H1 (cell line): ENCODE data around the gene CORO1C. TPM values are rescaled to one million over a fixed set of nuclear protein-coding genes. Genes with fewer than 3 reads are reported as not detected.

Experiments
- BACH1 ChIP-seq: IDR thresholded peaks from 2 replicates; pipeline ENCODE4 v1.6.1; 2012; ENCODE audit warnings: low read length, improper control_type of control experiment
- CBX5 ChIP-seq: fragments of 300-800, 300-1000 bp; sonication (generic); IDR thresholded peaks from 2 replicates; pipeline ENCODE4 v1.7.1; 2016; ENCODE audit warnings: antibody characterized with exemption, low read length, low read depth
- RXRA ChIP-seq: IDR thresholded peaks from 2 replicates; pipeline ENCODE4 v1.6.1; 2011; ENCODE audit warnings: low read depth, mild to moderate bottlenecking, low read length, moderate library complexity; ENCODE audit not compliant: insufficient read depth
- SIX5 ChIP-seq: IDR thresholded peaks from 2 replicates; pipeline ENCODE4 v1.6.1; 2011; ENCODE audit warnings: mild to moderate bottlenecking, low read depth, low read length
- SRF ChIP-seq: IDR thresholded peaks from 2 replicates; pipeline ENCODE4 v1.6.1; 2011; ENCODE audit warnings: mild to moderate bottlenecking, low read depth, low read length, moderate library complexity
- polyA plus RNA-seq, 7 experiments: library from polyadenylated mRNA; depleted of rRNA in 3 of 7; stranded (reverse) in 5 of 7; unstranded in 2 of 7; fragments of >200 nt in 5 of 7; fragments of 200-250 nt in 2 of 7; gene quantifications; 1 replicate in 5 of 7; 2 replicates in 1 of 7; 4 replicates in 1 of 7; pipeline versions ENCODE4 v1.2.1 to v1.2.3, GENCODE V29; 2011 to 2013; ENCODE audit warnings: missing spikeins in 2 of 7, mixed read lengths in 2 of 7
- total RNA-seq: library from RNA; stranded (reverse); fragmentation: NEBNext Ultra II Directional; extraction: Animal tissue kit (Norgen Biotek cat#: 25700); gene quantifications from 2 replicates; pipeline ENCODE4 v1.2.1, GENCODE V29; 2021
- TF ChIP-seq, protein P1 (sequence below): fragments of 300-600 bp; sonication (generic); IDR thresholded peaks from 2 replicates; pipeline ENCODE4 v1.7.1; 2012; ENCODE audit warnings: low read length, moderate library complexity, mild to moderate bottlenecking, inconsistent platforms; ENCODE audit not compliant: insufficient replicate concordance

CORO1C gene
- total and polyA plus RNA-seq, 2 of the 8 experiments (the other 6 are each of a cell fraction or from before 2014, with no cell fraction given), result 72.7 to 120 TPM

DNA sequence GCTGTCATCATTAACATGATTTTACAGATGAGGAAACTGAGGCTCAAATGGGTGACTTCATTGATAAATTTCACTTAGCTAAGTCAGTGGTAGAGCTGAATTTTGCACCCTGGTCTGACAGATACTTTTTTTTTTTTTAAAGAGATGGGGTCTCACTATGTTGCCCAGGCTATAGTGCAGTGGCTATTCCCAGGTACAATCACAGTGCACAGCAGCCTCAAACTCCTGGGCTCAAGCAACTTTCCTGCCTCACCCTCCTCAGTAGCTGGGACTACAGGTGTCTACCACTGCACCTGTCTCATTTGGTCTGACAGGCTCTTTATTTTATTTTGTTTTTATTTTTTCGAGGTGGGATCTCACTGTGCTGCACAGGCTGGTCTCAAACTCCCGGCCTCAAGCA lies 24.2 kb upstream of the CORO1C start (continued):
- TF ChIP-seq, protein P1, sequence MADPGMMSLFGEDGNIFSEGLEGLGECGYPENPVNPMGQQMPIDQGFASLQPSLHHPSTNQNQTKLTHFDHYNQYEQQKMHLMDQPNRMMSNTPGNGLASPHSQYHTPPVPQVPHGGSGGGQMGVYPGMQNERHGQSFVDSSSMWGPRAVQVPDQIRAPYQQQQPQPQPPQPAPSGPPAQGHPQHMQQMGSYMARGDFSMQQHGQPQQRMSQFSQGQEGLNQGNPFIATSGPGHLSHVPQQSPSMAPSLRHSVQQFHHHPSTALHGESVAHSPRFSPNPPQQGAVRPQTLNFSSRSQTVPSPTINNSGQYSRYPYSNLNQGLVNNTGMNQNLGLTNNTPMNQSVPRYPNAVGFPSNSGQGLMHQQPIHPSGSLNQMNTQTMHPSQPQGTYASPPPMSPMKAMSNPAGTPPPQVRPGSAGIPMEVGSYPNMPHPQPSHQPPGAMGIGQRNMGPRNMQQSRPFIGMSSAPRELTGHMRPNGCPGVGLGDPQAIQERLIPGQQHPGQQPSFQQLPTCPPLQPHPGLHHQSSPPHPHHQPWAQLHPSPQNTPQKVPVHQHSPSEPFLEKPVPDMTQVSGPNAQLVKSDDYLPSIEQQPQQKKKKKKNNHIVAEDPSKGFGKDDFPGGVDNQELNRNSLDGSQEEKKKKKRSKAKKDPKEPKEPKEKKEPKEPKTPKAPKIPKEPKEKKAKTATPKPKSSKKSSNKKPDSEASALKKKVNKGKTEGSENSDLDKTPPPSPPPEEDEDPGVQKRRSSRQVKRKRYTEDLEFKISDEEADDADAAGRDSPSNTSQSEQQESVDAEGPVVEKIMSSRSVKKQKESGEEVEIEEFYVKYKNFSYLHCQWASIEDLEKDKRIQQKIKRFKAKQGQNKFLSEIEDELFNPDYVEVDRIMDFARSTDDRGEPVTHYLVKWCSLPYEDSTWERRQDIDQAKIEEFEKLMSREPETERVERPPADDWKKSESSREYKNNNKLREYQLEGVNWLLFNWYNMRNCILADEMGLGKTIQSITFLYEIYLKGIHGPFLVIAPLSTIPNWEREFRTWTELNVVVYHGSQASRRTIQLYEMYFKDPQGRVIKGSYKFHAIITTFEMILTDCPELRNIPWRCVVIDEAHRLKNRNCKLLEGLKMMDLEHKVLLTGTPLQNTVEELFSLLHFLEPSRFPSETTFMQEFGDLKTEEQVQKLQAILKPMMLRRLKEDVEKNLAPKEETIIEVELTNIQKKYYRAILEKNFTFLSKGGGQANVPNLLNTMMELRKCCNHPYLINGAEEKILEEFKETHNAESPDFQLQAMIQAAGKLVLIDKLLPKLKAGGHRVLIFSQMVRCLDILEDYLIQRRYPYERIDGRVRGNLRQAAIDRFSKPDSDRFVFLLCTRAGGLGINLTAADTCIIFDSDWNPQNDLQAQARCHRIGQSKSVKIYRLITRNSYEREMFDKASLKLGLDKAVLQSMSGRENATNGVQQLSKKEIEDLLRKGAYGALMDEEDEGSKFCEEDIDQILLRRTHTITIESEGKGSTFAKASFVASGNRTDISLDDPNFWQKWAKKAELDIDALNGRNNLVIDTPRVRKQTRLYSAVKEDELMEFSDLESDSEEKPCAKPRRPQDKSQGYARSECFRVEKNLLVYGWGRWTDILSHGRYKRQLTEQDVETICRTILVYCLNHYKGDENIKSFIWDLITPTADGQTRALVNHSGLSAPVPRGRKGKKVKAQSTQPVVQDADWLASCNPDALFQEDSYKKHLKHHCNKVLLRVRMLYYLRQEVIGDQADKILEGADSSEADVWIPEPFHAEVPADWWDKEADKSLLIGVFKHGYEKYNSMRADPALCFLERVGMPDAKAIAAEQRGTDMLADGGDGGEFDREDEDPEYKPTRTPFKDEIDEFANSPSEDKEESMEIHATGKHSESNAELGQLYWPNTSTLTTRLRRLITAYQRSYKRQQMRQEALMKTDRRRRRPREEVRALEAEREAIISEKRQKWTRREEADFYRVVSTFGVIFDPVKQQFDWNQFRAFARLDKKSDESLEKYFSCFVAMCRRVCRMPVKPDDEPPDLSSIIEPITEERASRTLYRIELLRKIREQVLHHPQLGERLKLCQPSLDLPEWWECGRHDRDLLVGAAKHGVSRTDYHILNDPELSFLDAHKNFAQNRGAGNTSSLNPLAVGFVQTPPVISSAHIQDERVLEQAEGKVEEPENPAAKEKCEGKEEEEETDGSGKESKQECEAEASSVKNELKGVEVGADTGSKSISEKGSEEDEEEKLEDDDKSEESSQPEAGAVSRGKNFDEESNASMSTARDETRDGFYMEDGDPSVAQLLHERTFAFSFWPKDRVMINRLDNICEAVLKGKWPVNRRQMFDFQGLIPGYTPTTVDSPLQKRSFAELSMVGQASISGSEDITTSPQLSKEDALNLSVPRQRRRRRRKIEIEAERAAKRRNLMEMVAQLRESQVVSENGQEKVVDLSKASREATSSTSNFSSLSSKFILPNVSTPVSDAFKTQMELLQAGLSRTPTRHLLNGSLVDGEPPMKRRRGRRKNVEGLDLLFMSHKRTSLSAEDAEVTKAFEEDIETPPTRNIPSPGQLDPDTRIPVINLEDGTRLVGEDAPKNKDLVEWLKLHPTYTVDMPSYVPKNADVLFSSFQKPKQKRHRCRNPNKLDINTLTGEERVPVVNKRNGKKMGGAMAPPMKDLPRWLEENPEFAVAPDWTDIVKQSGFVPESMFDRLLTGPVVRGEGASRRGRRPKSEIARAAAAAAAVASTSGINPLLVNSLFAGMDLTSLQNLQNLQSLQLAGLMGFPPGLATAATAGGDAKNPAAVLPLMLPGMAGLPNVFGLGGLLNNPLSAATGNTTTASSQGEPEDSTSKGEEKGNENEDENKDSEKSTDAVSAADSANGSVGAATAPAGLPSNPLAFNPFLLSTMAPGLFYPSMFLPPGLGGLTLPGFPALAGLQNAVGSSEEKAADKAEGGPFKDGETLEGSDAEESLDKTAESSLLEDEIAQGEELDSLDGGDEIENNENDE, result no peak
- TF ChIP-seq CBX5 (no peak), BACH1 (no peak), SRF (no peak), SIX5 (no peak), RXRA (no peak)
